GM21723 (cell line): ENCODE results near the gene TSPOAP1.

Experiments
- ATAC-seq: cut with Tn5 transposase; IDR thresholded peaks from one replicate; pipeline ENCODE4 v1.9.1; 2021; ENCODE audit warnings: mild to moderate bottlenecking, moderate library complexity; ENCODE audit not compliant: unreplicated experiment

Gene TSPOAP1

DNA sequence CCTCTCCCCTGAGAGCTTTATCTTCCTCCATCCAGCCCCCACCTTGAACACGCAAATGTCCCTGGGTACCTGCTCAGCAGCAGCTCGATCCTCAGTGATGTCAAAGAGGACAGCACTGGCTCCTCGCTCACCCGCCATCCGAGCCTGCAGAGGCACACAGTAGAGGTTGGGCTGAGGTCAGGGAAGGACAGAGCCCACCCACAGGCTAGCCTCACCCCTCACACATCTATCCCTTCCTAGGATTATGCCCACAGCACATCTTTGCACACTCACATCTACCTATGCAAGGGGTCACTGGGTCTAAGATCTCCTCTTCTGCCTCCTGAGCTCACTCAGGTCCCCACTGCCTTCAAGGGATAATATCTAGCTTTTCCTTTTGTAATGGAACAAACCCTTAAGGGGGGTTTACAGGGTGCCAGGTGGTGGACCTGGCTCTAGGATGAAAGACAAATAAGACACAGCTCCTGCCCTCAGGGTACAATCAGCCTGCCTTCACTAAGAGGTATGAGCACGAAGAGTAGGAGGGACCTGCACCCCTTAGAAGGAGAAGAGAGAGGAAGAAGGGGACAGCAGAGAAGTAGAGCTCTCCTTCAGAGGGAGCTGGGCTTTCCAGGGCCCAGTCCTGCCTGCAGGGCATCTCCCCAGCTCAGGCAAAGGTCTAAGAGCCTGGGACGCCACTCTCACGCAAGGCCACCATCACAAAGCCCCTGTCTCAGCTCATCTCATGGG lies 35.0 kb upstream of the TSPOAP1 start:
- ATAC-seq = no peak

DNA sequence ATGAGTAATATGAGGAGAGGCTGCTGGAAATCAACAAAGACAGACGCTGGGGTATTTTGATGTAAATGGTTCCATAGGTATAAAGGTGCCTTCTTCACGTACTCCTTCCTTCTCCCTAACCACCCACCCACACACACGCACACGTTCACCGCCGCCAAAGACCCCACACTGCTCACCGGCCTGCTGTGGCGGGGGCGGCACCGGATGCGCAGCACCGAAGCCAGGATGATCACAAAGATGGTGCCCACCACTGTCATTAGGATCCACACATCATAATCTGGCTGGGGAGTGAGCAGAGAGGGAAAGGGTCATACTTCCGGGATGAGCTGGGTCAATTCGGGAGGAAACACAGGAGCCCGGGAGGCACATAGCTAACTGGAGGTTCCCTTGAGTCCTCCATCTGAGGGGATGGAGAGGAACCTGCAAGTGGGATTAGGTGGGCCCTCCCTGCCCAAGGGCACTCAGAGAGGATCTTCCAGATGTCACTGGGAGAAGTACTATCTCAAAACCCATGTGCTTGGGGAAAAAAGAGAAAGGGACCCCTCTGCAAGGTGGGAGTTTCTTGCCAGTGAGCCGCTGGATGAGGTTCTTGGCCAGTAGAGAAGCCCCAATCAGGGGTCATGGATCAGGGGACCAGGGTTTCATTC lies 33.9 kb upstream of the TSPOAP1 start:
- no peak for ATAC-seq

- no peak for ATAC-seq
These were observed 31.9 kb upstream of the TSPOAP1 start for GRCh38 chr17:58360296-58361063.

- no peak for ATAC-seq
These were observed 30.0 kb upstream of the TSPOAP1 start for GRCh38 chr17:58358408-58359172.

- no peak for ATAC-seq
These were observed 29.0 kb upstream of the TSPOAP1 start for GRCh38 chr17:58357312-58358297.

DNA sequence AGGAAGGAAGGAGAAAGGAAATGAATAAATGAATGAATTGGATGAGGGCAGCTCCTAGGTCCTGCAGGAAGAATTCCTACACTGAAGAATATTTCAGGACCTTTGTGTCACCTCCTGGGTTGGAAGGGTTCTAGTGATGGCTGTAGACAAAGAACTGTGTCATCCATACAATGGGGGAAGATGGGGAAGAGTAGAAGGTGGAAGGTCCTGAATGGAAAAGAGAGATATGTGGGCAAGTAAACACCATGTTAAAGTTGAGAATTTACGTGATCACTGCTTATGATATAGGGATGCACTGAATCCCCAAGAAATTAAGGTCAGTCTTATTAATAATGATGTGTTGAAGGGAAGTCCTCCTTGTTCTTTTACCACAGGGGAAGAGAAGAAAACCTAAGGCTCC lies 27.6 kb upstream of the TSPOAP1 start:
- no peak for ATAC-seq

GRCh38 chr17:58354541-58355216 lies 26.1 kb upstream of the TSPOAP1 start:
- no peak for ATAC-seq

GRCh38 chr17:58353389-58353825 lies 24.8 kb upstream of the TSPOAP1 start:
- no peak for ATAC-seq

- no peak for ATAC-seq
These were observed 24.2 kb upstream of the TSPOAP1 start for GRCh38 chr17:58352596-58353388.

- ATAC-seq = peak; percentile 83
These were observed 23.4 kb upstream of the TSPOAP1 start, which contains the start of gene SUPT4H1 for GRCh38 chr17:58351831-58352595. SUPT4H1 (minus strand) TSS chr17:58352201; CDS start chr17:58352135, 66 bp downstream.

DNA sequence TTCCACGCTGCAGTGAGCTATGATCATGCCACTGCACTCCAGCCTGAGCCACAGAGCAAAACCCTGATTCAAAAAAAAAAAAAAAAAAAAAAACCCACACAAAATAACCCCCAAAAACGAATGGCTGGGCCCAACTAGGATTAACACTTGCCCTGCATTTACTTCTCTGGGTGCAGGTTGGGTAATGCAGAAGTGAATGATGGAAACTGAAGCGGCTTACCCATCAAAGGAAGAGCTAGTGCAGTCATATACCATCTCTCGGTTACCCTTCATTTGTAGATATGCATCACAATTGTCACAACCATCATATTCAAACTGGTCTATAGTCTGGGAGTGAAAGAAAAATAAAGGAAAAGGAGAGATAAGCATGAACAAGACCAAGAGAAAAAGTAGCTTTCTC lies 22.6 kb upstream of the TSPOAP1 start:
- no peak for ATAC-seq

DNA sequence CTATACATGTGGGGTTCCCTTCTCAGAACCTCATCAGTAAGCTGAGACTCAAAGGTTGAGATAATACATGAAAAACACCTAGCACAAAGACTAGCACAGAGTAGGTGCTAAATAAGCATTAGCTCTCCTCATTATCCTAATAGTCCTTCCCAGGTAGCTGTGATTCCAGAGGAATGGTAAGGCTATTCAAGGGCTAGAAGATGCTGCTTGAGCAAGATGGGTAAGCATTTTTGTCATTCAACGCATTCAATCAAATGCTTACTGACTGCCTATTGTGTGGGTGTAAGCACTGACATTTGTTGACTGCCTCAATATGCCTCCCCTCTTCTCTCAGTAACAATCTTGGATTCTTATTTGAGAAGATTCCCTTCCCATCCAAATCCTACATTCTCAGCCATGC lies 19.4 kb upstream of the TSPOAP1 start:
- ATAC-seq = no peak

DNA sequence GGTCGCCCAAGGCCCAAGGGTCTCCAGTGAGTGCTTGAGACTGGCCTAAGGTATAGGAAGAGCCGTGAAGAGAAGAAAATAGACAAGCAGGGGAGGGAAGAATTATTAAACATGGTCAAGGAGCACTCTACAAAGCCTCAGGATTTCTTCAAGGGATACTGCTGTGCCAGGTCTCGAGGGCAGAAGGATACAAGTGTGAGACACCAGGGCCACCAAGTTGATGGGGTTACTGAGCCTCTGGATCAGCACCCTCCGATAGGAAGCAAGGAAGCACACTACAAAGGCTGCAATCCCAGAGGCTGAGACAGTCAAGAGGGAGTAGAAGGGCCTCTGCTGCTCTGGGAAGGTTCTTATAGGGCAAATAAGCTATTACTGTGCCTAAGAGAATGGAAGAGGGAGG lies 16.9 kb upstream of the TSPOAP1 start:
- no peak for ATAC-seq

GRCh38 chr17:58344791-58345157 lies 16.2 kb upstream of the TSPOAP1 start:
- ATAC-seq = peak; percentile 55

DNA sequence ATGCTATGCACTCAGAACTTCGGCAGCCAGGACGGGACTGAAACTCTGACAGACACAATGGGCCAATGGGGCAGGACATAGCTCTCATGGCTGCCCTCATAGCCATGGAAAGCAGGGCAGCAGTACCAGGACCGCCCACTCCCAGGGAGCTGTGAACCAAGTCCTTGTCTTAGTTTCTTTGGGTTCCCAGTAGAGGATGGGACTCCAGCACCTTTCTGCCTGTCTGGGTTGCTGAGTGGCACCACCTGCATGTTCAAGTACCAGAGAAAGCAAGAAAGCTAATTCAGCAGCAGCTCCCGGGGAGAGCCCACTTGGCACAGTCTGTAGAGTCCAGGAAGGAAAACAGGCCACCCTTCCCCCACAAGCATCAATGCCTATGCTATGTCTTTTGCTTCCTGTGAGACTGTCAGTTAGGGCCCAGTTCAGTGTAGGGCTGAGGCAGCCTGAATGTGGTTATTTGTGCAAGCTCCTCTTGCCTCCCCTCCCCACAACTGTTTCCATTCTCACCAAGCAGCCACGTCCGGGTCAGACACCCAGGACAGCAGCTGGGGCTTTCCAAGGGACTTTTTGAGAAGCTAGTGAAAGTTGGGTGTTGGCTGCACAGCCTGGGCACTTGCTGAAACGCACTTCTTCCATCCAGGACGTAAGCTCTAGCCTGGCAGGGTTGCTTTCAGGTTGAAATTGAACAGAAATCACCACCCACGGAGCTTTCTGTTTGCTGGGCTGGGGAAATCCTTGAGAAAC lies 15.6 kb upstream of the TSPOAP1 start:
- ATAC-seq = peak; percentile 83

DNA sequence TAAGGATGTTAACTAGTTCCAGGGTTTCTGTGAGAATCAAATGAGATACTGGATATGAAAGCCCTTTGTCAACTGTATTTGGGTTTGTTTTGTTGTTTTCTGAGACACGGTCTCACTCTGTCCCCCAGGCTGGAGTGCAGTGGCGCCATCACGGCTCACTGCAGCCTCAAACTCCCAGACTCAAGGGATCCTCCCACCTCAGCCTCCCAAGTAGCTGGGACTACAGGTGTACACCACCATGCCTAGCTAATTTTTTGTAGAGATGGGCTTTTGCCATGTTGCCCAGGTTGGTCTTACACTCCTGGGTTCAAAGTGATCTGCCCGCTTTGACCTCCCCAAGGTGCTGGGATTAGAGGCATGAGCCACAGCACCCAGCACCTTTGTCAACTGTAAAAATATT lies 14.5 kb upstream of the TSPOAP1 start:
- no peak for ATAC-seq

DNA sequence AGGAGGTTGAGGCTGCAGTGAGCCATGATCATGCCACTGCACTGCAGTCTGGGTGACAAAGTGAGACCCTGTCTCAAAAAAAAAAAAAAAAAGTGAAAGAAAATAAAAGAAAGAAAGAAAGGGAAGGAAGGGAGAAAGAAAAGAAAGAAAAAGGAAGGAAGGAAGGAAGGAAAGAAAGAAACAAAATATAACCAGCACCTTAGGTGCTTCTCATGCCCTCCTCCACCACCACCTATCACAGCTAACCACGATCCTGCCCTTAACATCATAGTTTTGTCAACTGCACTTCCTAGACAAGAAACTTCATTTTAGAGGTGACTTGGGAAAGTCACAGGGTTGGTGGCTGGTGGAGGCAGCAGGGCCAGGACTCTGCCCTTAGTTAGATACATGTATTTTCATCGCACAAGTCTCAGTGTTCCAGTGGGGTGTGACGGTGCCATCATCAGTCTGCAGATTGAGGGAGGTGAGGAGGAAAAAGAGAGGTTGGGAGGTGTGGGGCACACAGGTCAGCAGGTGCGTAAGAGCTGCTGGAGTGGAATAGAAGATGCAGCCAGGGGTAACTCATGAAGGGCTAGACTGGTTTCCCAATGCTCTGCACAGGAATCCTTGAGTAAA lies 13.4 kb upstream of the TSPOAP1 start:
- no peak for ATAC-seq
